HepG2 (cell line): ENCODE results near the gene BSND. TPM values are rescaled to one million over a fixed set of nuclear protein-coding genes. Genes with fewer than 3 reads are reported as not detected.

Source experiments
- BHLHE40 ChIP-seq: IDR thresholded peaks from 2 replicates; pipeline ENCODE4 v1.6.1; 2011; ENCODE audit warnings: low read length, improper control_type of control experiment
- GPN1 ChIP-seq: sonication (generic); formaldehyde crosslinking; IDR thresholded peaks from 2 replicates; pipeline ENCODE4 v1.5.1; 2020; ENCODE audit warnings: missing genetic modification reagents, borderline replicate concordance
- TAF1 ChIP-seq: sonication (generic); formaldehyde crosslinking; IDR thresholded peaks from 2 replicates; pipeline ENCODE4 v1.4.0; 2020; ENCODE audit warnings: missing genetic modification reagents
- ZNF460 ChIP-seq: sonication (generic); formaldehyde crosslinking; IDR thresholded peaks from 2 replicates; pipeline ENCODE4 v1.5.1; 2020; ENCODE audit warnings: missing genetic modification reagents, mild to moderate bottlenecking, borderline replicate concordance
- polyA plus RNA-seq, 8 experiments: library from polyadenylated mRNA; depleted of rRNA in 3 of 8; stranded (reverse) in 7 of 8; unstranded in 1 of 8; fragments of >200 nt; fragmentation: Illumina TruSeq in 4 of 8; extraction: Trizol in 4 of 8; gene quantifications; 2 replicates each; pipeline versions ENCODE4 v1.2.1 to v1.2.3, GENCODE V29; 2011 to 2016; ENCODE audit warnings: low read depth in 4 of 8, missing spikeins in 1 of 8, mixed read lengths in 1 of 8; ENCODE audit not compliant: insufficient read depth in 1 of 8
- total RNA-seq, 5 experiments: library from RNA; depleted of rRNA; stranded (reverse); fragments of >200 nt; fragmentation: Illumina TruSeq; extraction: Trizol; gene quantifications; 2 replicates each; pipeline ENCODE4 v1.2.3, GENCODE V29; 2016; ENCODE audit warnings: low read depth in 1 of 5
- TF ChIP-seq, protein P1 (sequence below): IDR thresholded peaks from 2 replicates; pipeline ENCODE4 v1.6.1; 2018; ENCODE audit warnings: missing genetic modification reagents, mild to moderate bottlenecking, missing compliant biosample characterization
- TF ChIP-seq, protein P2 (sequence below): sonication (generic); formaldehyde crosslinking; IDR thresholded peaks from 2 replicates; pipeline ENCODE4 v1.5.0; 2020; ENCODE audit warnings: mild to moderate bottlenecking, low read depth, missing genetic modification reagents, borderline replicate concordance
- TF ChIP-seq, protein P3 (sequence below): sonication (generic); formaldehyde crosslinking; IDR thresholded peaks from 2 replicates; pipeline ENCODE4 v1.4.0; 2020; ENCODE audit warnings: missing genetic modification reagents, borderline replicate concordance
- TF ChIP-seq, protein P4 (sequence below), 2 experiments: sonication (generic) in 1 of 2; formaldehyde crosslinking in 1 of 2; IDR thresholded peaks; 2 replicates each; pipeline versions ENCODE4 v1.4.0 to v1.6.1; 2016 to 2020; ENCODE audit warnings: borderline replicate concordance in 1 of 2, low read depth in 1 of 2, mild to moderate bottlenecking in 1 of 2, missing genetic modification reagents in 1 of 2
- TF ChIP-seq, protein P5 (sequence below): sonication (generic); formaldehyde crosslinking; IDR thresholded peaks from 2 replicates; pipeline ENCODE4 v1.5.0; 2020; ENCODE audit warnings: mild to moderate bottlenecking, missing genetic modification reagents

BSND gene
- total and polyA plus RNA-seq, 2 of the 13 experiments (the other 11 are each of a cell fraction or from before 2014, with no cell fraction given), result not detected

DNA sequence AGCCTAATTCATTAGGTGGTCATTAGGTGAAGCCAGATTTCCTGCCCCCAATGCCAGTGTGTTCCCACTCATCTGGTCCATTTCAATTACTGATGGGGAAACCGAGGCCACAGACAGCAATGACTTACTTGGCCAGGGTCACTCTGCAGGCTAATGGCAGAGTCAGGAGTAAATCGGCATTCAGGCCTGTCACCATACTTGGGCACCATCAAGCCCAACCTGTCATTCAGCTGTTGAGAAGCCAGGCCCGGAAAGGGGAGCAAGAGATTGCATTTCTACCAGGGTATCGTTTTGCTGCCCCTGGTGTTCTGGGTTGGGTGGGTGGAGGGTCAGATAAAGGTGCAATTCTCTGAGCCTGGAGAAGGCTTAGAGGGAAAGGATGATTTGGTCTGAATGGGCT lies 26.3 kb upstream of the BSND start (continued):
- TF ChIP-seq, protein P1, sequence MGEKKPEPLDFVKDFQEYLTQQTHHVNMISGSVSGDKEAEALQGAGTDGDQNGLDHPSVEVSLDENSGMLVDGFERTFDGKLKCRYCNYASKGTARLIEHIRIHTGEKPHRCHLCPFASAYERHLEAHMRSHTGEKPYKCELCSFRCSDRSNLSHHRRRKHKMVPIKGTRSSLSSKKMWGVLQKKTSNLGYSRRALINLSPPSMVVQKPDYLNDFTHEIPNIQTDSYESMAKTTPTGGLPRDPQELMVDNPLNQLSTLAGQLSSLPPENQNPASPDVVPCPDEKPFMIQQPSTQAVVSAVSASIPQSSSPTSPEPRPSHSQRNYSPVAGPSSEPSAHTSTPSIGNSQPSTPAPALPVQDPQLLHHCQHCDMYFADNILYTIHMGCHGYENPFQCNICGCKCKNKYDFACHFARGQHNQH (CRISPR knock-in tag), result no peak
- TF ChIP-seq, protein P2, sequence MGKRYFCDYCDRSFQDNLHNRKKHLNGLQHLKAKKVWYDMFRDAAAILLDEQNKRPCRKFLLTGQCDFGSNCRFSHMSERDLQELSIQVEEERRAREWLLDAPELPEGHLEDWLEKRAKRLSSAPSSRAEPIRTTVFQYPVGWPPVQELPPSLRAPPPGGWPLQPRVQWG (CRISPR knock-in tag), result no peak
- TF ChIP-seq, protein P3, sequence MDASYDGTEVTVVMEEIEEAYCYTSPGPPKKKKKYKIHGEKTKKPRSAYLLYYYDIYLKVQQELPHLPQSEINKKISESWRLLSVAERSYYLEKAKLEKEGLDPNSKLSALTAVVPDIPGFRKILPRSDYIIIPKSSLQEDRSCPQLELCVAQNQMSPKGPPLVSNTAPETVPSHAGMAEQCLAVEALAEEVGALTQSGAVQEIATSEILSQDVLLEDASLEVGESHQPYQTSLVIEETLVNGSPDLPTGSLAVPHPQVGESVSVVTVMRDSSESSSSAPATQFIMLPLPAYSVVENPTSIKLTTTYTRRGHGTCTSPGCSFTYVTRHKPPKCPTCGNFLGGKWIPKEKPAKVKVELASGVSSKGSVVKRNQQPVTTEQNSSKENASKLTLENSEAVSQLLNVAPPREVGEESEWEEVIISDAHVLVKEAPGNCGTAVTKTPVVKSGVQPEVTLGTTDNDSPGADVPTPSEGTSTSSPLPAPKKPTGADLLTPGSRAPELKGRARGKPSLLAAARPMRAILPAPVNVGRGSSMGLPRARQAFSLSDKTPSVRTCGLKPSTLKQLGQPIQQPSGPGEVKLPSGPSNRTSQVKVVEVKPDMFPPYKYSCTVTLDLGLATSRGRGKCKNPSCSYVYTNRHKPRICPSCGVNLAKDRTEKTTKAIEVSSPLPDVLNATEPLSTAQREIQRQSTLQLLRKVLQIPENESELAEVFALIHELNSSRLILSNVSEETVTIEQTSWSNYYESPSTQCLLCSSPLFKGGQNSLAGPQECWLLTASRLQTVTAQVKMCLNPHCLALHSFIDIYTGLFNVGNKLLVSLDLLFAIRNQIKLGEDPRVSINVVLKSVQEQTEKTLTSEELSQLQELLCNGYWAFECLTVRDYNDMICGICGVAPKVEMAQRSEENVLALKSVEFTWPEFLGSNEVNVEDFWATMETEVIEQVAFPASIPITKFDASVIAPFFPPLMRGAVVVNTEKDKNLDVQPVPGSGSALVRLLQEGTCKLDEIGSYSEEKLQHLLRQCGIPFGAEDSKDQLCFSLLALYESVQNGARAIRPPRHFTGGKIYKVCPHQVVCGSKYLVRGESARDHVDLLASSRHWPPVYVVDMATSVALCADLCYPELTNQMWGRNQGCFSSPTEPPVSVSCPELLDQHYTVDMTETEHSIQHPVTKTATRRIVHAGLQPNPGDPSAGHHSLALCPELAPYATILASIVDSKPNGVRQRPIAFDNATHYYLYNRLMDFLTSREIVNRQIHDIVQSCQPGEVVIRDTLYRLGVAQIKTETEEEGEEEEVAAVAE, result no peak
- TF ChIP-seq, protein P4, sequence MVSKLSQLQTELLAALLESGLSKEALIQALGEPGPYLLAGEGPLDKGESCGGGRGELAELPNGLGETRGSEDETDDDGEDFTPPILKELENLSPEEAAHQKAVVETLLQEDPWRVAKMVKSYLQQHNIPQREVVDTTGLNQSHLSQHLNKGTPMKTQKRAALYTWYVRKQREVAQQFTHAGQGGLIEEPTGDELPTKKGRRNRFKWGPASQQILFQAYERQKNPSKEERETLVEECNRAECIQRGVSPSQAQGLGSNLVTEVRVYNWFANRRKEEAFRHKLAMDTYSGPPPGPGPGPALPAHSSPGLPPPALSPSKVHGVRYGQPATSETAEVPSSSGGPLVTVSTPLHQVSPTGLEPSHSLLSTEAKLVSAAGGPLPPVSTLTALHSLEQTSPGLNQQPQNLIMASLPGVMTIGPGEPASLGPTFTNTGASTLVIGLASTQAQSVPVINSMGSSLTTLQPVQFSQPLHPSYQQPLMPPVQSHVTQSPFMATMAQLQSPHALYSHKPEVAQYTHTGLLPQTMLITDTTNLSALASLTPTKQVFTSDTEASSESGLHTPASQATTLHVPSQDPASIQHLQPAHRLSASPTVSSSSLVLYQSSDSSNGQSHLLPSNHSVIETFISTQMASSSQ (IDR thresholded peaks at IDR 0.05; ENCODE audit: low read depth), result no peak
- TF ChIP-seq, protein P4 (CRISPR knock-in tag; IDR thresholded peaks at IDR 0.05; ENCODE audit: borderline replicate concordance), result no peak
- TF ChIP-seq GPN1 (no peak), TAF1 (no peak), BHLHE40 (no peak), ZNF460 (CRISPR knock-in tag) (no peak)
- TF ChIP-seq, protein P5, sequence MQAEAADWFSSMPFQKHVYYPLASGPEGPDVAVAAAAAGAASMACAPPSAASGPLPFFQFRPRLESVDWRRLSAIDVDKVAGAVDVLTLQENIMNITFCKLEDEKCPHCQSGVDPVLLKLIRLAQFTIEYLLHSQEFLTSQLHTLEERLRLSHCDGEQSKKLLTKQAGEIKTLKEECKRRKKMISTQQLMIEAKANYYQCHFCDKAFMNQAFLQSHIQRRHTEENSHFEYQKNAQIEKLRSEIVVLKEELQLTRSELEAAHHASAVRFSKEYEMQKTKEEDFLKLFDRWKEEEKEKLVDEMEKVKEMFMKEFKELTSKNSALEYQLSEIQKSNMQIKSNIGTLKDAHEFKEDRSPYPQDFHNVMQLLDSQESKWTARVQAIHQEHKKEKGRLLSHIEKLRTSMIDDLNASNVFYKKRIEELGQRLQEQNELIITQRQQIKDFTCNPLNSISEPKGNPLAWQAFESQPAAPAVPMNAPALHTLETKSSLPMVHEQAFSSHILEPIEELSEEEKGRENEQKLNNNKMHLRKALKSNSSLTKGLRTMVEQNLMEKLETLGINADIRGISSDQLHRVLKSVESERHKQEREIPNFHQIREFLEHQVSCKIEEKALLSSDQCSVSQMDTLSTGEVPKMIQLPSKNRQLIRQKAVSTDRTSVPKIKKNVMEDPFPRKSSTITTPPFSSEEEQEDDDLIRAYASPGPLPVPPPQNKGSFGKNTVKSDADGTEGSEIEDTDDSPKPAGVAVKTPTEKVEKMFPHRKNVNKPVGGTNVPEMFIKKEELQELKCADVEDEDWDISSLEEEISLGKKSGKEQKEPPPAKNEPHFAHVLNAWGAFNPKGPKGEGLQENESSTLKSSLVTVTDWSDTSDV (CRISPR knock-in tag), result no peak
